ENCODE data around the gene STARD8.

GRCh38 chrX:68750316-68750715, 102.8 kb downstream of the STARD8 start:
- TF ChIP-seq CTCF (IDR thresholded peaks at IDR 0.05; ENCODE audit: insufficient read depth, low read length) (no peak), GABPA (IDR thresholded peaks at IDR 0.05; ENCODE audit: low read depth) (no peak)

Measured in HL-60 (cell line).